ENCODE results near the gene JTB.

JTB gene

DNA sequence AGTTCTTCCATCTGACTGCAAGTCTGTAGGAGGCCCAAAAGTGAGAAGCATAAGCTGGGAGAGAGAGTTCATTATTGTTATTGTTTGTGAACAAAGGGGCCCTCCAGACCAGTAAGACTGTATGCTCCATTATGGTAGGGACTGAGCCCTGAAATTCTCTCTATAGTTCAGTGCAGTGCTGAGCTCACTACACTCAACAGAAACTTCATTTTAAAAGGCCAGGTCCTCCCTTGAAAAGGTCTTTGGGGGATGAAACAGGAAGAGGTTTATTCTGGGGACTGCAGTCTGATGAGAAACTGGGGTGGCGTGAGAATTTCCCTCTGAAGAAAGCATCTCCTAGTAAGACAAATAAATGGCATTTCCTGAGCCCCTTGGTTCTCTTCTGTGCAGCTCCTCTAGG, 49.2 kb downstream of the JTB start:
- DNase-seq (ENCODE audit: low spot score), result peak; percentile 60
- TF ChIP-seq, protein P1, sequence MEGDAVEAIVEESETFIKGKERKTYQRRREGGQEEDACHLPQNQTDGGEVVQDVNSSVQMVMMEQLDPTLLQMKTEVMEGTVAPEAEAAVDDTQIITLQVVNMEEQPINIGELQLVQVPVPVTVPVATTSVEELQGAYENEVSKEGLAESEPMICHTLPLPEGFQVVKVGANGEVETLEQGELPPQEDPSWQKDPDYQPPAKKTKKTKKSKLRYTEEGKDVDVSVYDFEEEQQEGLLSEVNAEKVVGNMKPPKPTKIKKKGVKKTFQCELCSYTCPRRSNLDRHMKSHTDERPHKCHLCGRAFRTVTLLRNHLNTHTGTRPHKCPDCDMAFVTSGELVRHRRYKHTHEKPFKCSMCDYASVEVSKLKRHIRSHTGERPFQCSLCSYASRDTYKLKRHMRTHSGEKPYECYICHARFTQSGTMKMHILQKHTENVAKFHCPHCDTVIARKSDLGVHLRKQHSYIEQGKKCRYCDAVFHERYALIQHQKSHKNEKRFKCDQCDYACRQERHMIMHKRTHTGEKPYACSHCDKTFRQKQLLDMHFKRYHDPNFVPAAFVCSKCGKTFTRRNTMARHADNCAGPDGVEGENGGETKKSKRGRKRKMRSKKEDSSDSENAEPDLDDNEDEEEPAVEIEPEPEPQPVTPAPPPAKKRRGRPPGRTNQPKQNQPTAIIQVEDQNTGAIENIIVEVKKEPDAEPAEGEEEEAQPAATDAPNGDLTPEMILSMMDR (IDR thresholded peaks at IDR 0.05; ENCODE audit: extremely low read depth, missing control alignments), result no peak

DNA sequence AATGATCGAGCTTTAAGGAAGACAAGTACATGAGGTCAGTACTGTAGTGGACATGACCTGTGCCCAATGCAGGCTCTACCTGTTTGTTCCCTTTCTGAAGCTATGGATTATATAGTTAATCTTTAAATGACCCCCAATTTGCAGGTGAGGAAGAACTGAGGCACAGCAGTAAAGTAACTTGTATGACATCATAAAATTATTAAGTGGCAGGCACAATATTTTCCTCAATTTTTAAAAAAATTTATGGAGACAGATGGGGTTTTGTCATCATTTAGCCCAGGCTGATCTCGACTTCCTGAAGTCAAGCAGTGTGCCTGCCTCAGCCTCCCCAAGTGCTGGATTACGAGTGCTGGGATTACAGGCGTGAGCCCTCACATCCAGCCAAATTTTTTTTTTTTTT, 51.1 kb downstream of the JTB start:
- TF ChIP-seq, protein P1 (IDR thresholded peaks at IDR 0.05; ENCODE audit: extremely low read depth, missing control alignments), result no peak

More for the DNA sequence above, 51.1 kb downstream of the JTB start:
- DNase-seq (ENCODE audit: low spot score), result no peak
